HepG2 (cell line): ENCODE results near the gene SNAPIN. TPM values are rescaled to one million over a fixed set of nuclear protein-coding genes. Genes with fewer than 3 reads are reported as not detected.

Source experiments
- ATM ChIP-seq: fragments of 450-650 bp; IDR thresholded peaks from 2 replicates; pipeline ENCODE4 v1.7.1; 2017; ENCODE audit warnings: mild to moderate bottlenecking, borderline replicate concordance
- CBFB ChIP-seq: sonication (generic); formaldehyde crosslinking; IDR thresholded peaks from 2 replicates; pipeline ENCODE4 v1.4.0; 2020; ENCODE audit warnings: missing genetic modification reagents
- CCAR2 ChIP-seq: fragments of 200-400 bp; formaldehyde crosslinking; optimal IDR thresholded peaks from 2 replicates; pipeline ENCODE3; 2018; ENCODE audit warnings: low read depth, mild to moderate bottlenecking, low read length, moderate library complexity
- CTCF ChIP-seq: sonication (generic); formaldehyde crosslinking; IDR thresholded peaks from 2 replicates; pipeline ENCODE4 v1.5.0; 2020; ENCODE audit warnings: mild to moderate bottlenecking, missing genetic modification reagents, moderate library complexity
- FOXC1 ChIP-seq: sonication (generic); formaldehyde crosslinking; IDR thresholded peaks from 2 replicates; pipeline ENCODE4 v1.8.0; 2022; ENCODE audit warnings: mild to moderate bottlenecking, missing genetic modification reagents, borderline replicate concordance
- HDAC1 ChIP-seq: sonication (generic); formaldehyde crosslinking; IDR thresholded peaks from 2 replicates; pipeline ENCODE4 v1.5.1; 2020; ENCODE audit warnings: mild to moderate bottlenecking, missing genetic modification reagents
- HMGXB4 ChIP-seq, 2 experiments: sonication (generic) in 1 of 2; formaldehyde crosslinking in 1 of 2; IDR thresholded peaks; 2 replicates each; pipeline versions ENCODE4 v1.4.0 to v1.6.1; 2018 to 2020; ENCODE audit warnings: missing genetic modification reagents in 2 of 2, borderline replicate concordance in 1 of 2, low read depth in 1 of 2, mild to moderate bottlenecking in 1 of 2, missing biosample characterization in 1 of 2
- HOXA9 ChIP-seq: sonication (generic); formaldehyde crosslinking; IDR thresholded peaks from 2 replicates; pipeline ENCODE4 v1.8.1; 2022; ENCODE audit warnings: missing genetic modification reagents, mild to moderate bottlenecking, moderate library complexity, borderline replicate concordance
- SKIL ChIP-seq: sonication (generic); formaldehyde crosslinking; IDR thresholded peaks from 2 replicates; pipeline ENCODE4 v1.8.0; 2022; ENCODE audit warnings: missing genetic modification reagents, mild to moderate bottlenecking, moderate library complexity, borderline replicate concordance
- XRCC5 ChIP-seq: fragments of 200-400 bp; formaldehyde crosslinking; optimal IDR thresholded peaks from 2 replicates; pipeline ENCODE3; 2017; ENCODE audit warnings: mild to moderate bottlenecking, low read length
- ZNF205 ChIP-seq: IDR thresholded peaks from 2 replicates; pipeline ENCODE4 v1.6.1; 2018; ENCODE audit warnings: missing biosample characterization, missing genetic modification reagents
- ZNF251 ChIP-seq: sonication (generic); formaldehyde crosslinking; IDR thresholded peaks from 2 replicates; pipeline ENCODE4 v1.9.0; 2021; ENCODE audit warnings: mild to moderate bottlenecking, missing genetic modification reagents
- ZNF317 ChIP-seq: sonication (generic); formaldehyde crosslinking; IDR thresholded peaks from 2 replicates; pipeline ENCODE4 v1.5.0; 2020; ENCODE audit warnings: mild to moderate bottlenecking, missing genetic modification reagents
- ZNF572 ChIP-seq: sonication (generic); formaldehyde crosslinking; IDR thresholded peaks from 2 replicates; pipeline ENCODE4 v1.5.1; 2020; ENCODE audit warnings: mild to moderate bottlenecking, missing genetic modification reagents
- ZNF709 ChIP-seq: sonication (generic); formaldehyde crosslinking; IDR thresholded peaks from 2 replicates; pipeline ENCODE4 v1.5.0; 2020; ENCODE audit warnings: mild to moderate bottlenecking, missing genetic modification reagents
- ZNF800 ChIP-seq: sonication (generic); formaldehyde crosslinking; IDR thresholded peaks from 2 replicates; pipeline ENCODE4 v1.4.0; 2020; ENCODE audit warnings: missing genetic modification reagents
- ZSCAN12 ChIP-seq: sonication (generic); formaldehyde crosslinking; IDR thresholded peaks from 2 replicates; pipeline ENCODE4 v1.9.0; 2021; ENCODE audit warnings: mild to moderate bottlenecking, missing genetic modification reagents
- polyA plus RNA-seq, 8 experiments: library from polyadenylated mRNA; depleted of rRNA in 3 of 8; stranded (reverse) in 7 of 8; unstranded in 1 of 8; fragments of >200 nt; fragmentation: Illumina TruSeq in 4 of 8; extraction: Trizol in 4 of 8; gene quantifications; 2 replicates each; pipeline versions ENCODE4 v1.2.1 to v1.2.3, GENCODE V29; 2011 to 2016; ENCODE audit warnings: low read depth in 4 of 8, missing spikeins in 1 of 8, mixed read lengths in 1 of 8; ENCODE audit not compliant: insufficient read depth in 1 of 8
- total RNA-seq, 5 experiments: library from RNA; depleted of rRNA; stranded (reverse); fragments of >200 nt; fragmentation: Illumina TruSeq; extraction: Trizol; gene quantifications; 2 replicates each; pipeline ENCODE4 v1.2.3, GENCODE V29; 2016; ENCODE audit warnings: low read depth in 1 of 5

The SNAPIN gene
- total and polyA plus RNA-seq, 2 of the 13 experiments (the other 11 are each of a cell fraction or from before 2014, with no cell fraction given) = 23.9 to 25.7 TPM

GRCh38 chr1:153678519-153679336 is 20.2 kb downstream of the SNAPIN start, which contains the start of gene NPR1 (continued):
- TF ChIP-seq FOXC1 (CRISPR knock-in tag) (0 out of 2 replicates have a peak, but pooled peaks have one; percentile 35), ZNF317 (CRISPR knock-in tag) (no peak), CCAR2 (no peak), CTCF (CRISPR knock-in tag) (peak; percentile 16; the same call in 1 of the 2 replicates), HDAC1 (CRISPR knock-in tag) (peak; percentile 6; the same call in 1 of the 2 replicates), XRCC5 (no peak), ZNF251 (CRISPR knock-in tag) (no peak), HOXA9 (CRISPR knock-in tag) (peak; percentile 77), ZNF572 (CRISPR knock-in tag) (no peak), ZSCAN12 (CRISPR knock-in tag) (no peak), ATM (no peak), ZNF709 (CRISPR knock-in tag) (no peak), ZNF205 (CRISPR knock-in tag) (no peak), SKIL (0 out of 2 replicates have a peak, but pooled peaks have one; percentile 12), HMGXB4 (CRISPR knock-in tag; IDR thresholded peaks at IDR 0.05; ENCODE audit: borderline replicate concordance in 1 of 2, low read depth in 1 of 2) (0 out of 4 replicates have a peak, but pooled peaks of 1 of the 2 experiments have one; percentile 13), ZNF800 (peak; percentile 98), CBFB (CRISPR knock-in tag) (no peak)
